Activated T-helper 1 cell treated with Interleukin-2 at 50 U/mL for 16 hours (primary cell): ENCODE data around the gene EWSR1.
A peak's percentile ranks its signal among the peaks of the same experiment; 100 is the strongest.

Experiments used
- DNase-seq: peaks from one replicate; pipeline ENCODE4 v3.0.0-alpha.2; 2020; ENCODE audit warnings: low read depth

EWSR1 gene

DNA sequence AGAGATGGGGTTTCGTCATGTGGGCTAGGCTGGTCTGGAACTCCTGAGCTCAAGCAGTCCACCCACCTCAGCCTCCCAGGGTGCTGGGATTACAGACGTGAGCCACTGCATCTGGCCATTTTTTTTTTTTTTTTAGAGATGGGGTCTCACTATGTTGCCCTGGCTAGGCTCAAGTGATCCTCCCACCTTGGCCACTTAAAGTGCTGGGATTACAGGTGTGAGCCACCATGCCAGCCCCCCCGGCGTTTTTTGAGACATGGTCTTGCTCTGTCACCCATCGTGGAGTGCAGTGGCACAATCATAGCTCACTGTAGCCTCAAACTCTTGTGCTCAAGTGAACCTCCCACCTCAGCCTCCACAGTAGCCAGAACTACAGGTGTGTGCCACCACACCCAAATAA lies 16.8 kb upstream of the EWSR1 start:
- DNase-seq: no peak

DNA sequence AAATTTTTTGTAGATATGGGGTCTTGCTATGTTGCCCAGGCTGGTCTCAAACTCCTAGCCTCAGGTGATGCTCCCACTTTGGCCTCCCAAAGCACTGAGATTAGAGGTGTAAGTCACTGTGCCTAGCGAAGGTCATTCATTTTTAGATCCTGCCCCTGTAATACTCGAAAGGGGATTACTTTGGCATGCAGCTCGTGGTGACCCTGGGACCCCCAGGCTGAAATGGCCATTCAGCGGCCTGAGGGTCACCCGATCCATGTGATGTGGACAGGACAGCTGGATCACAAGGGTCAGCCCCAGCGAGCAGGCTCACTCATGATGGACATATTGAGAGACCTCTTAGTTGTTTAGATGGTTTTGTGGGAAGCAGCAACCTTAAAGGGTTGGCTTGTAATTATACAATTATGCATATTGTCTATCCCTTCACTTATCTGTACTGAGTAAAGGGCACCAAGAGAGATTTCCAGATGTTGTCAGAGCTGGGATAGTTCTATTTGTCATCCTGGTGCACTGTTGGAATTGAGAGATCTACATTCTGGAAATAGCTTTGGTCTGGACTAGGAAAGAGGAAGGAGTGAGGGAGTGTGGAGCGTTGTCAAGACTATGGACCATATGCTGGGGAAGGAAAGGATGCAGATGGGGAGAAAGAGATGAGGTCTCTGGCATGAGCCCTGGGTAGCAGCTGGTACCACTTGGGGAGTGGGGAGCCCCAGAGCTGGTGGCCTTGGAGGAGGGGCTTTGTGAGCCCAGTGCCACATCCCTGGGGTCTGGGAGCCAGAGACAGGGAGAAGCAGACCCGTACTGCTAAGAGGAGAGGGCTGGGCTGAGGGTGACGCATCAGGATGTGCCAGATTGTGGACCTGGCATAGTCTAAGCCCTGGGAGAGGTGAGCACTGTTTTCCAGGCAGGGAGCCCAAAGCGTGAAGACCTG lies 15.8 kb upstream of the EWSR1 start:
- DNase-seq: no peak

DNA sequence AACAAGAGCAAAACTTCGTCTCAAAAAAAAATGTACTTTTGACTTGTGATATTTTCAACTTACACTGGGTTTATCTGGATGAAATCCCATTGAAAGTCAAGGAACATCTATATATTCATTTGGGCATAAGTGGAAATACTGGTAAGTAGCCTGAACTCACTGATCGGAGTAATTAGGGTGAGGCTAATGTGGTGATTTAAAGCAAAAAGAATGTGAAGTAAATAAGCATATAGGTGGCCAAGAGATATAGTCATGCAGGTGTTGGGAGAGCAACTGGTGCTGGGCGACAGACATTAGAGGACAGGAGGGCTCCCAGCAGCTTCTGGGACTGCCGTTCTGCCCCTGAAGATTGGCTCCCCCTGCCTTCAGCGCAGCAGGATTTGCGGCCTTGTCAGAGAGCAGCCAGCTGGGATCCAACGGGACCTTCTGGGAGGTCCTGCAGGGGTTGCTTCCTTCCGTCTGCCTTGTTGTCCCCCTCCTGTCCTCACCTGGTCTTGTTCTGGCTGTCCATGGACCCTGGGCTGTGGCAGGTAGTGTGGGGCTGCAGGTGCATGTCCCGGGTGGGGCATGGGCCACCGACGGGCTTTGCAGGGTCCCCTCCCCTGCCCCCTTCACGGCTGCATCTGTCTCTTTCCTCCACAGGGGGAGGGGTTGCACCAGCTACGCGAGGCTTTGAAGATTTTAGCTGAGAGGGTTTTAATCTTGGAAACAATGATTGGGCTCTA lies 14.3 kb upstream of the EWSR1 start:
- DNase-seq: no peak

DNA sequence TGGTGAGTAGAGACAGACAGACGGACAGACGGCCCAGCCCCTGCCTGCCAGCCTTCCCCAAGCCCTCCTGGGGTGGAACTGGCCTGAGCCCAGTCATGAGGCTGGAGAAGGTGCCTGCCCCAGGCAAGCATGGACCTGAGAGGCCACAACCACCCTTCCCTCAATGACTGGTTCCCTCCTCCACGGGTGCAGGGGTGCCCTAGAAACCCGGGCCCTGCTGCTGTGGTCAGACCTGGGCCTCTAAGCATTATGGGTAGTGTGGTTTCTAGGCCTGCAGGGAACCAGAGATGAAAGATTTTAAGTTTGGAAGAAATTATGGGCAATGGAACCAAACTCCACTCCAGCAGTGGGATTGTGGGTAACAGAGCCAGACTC lies 13.8 kb upstream of the EWSR1 start:
- DNase-seq: no peak

DNA sequence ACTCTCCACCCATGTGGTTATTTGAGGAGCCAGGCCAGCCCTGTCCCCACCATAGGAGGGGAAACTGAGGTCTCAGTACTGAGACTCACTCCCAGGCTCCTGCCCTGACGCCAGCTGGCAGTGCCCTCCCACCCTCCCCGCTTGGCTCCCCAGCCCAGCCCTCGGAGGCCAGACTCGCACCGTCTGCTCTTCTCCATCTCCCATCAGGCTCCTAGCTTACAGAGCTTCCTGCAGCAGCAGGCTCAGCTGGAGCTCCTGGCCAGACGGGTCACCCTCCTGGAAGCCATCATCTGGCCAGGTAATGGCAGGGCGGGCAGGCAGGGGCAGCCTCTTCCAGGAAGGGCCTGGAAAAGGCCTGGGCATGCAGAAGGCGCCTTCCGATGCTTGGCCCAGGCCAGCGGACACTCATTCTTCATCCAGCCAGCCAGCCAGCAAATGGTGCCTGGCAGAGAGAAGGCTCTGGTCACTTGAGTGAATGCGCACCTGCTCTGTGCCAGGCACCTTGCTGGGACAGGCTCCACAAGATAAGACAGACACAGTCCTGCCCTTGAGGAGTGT lies 12.9 kb upstream of the EWSR1 start:
- no peak for DNase-seq

DNA sequence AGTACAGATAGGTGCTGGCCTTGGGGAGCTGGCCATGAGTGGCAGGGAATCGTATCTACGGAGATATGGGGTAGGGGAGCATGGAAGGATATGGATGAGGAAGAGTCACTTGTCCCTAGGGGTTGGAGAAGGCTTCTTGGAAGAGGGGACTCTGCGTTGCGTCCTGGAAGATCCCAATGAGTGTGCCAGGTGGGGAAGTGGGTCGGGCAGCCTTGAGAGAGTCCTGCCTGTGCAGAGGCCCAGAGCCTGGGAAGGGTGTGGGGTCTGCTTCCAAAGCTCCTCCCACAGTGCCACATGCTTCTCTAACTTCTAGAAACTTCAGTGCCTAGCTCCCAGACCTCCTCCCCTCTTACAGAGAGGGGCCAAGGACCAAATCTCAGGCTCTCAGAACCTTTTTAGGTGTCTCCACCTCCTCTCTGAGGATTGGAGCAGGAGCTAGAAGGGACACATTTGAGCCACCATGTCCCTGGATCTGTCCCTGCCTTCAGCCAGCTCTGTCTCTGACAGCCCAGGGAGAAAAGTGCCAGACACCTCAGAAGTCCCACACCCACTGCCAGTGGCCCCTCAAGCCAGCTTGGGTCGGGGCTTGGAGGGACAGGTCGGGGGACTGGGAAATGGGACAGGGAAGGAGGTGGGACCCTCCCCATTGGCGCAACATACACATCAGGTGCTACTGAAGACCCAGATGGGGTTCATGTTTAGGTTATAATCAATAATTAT lies 11.3 kb upstream of the EWSR1 start:
- no peak for DNase-seq

DNA sequence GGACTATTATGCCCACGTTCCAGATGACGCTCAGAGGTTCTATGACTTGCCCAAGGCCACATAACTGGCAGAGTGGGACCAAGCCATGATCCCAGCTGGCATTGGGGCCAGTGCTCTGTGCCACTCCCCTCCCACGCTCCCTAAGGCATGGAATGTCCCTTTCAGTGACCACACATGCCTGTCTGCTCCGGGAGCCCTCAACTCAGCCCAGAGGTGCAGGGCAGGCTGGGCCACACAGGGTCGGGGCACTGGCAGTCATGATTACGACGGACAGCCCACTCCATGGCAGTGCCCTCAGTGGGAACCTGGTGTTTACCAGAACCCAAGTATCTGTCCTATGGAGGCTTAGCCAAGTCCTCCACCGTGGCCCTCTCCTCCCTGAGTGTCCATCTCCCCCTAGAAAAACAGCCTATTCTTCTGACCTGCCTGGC lies 10.3 kb upstream of the EWSR1 start:
- DNase-seq: no peak

DNA sequence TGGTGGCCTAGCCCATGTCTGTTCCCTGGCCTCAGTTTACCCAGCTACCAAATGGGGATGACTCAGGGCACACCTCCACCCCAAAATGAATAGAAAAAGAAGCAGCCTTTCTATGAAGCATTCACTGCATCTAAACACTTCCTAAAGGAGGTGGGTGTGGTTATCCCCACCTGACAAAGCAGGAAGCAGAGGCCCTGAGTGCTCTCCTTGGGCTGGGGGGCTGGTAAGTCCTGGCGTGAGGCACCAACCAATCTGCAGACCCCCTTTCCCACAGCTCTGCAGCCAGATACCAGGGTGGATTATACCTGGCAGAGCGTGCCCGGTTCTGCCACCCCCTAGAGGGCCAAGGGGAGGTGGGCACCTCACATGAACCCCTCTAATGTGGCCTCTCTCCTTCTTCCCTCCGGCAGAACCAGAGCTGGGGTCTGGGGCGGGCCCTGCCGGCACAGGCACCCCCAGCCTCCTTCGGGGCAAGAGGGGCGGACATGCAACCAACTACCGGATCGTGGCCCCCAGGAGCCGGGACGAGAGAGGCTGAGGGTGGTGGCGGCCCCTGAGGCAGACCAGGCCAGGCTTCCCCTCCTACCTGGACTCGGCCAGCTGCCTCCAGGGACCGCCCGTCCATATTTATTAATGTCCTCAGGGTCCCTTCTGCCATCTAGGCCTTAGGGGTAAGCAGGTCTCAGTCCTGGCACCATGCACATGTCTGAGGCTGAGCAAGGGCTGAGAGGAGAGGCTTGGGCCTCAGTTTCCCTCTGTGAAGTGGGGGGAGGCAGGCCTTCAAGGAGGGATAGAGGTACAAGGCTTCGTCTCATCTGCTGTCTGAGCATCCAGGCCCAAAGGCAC lies 9.4 kb upstream of the EWSR1 start:
- no peak for DNase-seq

DNA sequence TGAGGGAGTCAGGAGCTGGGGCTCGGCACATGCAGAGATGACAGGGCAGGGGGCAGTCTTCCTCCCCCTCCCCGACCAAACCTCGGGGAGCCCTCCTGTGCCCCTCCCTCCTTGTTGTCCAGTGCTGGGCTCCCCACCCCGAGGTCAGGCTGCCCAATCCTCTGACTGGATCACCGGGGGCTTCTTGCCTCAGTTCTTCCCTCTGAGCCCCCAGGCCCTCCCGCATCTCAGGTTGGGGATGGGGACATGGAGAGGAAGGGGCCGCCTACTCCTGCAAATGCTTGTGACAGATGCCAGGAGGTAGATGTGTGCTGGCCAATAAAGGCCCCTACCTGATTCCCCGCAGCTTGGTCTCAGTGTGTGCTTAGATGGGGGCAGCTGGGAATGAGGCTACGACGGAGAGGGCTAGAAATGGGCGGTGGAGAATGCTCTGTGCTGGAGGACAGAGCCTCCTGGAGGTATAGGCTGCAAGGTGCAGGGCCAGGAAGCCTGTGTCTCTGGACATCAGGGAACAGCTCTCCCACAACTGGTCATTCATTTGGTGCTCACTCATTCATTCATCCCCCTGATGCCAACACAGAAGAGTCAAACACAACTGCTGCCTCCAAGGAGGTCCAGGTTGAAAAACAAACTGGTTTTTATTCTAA lies 8.7 kb upstream of the EWSR1 start:
- DNase-seq: no peak

DNA sequence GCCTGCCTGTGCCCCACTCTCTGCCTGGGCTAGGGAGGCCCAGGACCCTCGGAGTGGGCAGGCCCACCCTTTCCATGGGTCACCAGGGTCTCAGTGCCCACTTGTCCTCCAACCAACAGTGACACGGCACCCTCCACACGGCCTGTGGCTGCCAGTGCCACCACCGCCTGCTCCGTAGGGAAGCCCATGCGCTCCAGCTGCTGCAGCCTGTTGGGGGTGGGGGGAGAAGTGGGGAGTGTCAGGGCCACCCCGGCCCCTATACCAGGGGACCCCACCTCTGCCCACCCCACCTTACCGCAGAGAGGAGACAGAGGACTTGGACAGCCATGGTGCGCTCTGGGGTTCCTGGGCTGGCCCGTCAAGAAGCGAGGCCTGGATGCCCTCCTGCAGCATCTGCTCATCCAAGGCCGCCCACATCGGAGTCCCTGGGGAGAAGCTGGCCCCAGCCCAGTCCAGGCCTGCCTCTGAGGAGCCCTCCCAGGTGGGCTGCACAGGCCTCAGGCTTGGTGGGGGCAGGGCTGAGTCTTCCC lies 8.0 kb upstream of the EWSR1 start:
- no peak for DNase-seq

DNA sequence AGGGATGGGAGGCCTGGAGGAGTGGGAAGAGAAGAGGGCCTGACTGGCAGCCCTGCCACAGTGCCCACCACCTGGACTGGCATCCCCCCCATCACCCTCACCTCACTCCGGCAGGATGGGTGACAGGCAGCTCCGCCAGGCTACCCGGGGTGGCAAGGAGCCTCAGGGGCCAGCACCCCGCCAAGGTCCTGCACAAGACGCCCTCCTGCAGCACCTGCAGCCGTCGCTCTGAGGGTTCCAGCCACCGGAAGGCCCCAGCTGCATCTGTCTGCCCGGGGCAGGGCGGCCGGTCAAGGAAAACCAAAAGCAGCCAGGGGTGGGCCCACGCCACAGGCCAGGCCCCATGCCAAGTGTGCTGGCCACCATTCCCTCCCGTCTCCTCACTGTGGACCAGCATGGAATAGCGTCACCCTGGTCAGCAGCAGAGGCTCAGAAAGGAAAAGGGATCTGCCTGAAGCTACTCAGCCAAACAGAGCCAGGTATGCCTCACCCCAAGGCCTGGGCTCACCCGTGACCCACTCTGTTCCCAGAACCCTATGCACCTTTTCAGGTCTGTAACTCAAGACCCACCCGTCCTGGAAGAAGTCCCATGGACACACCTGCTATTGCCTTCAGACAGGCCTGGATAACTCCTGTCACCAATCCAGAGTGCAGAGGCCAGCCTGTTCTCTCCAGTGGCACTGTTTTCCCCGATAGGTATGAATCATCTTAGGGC lies 7.3 kb upstream of the EWSR1 start:
- no peak for DNase-seq

DNA sequence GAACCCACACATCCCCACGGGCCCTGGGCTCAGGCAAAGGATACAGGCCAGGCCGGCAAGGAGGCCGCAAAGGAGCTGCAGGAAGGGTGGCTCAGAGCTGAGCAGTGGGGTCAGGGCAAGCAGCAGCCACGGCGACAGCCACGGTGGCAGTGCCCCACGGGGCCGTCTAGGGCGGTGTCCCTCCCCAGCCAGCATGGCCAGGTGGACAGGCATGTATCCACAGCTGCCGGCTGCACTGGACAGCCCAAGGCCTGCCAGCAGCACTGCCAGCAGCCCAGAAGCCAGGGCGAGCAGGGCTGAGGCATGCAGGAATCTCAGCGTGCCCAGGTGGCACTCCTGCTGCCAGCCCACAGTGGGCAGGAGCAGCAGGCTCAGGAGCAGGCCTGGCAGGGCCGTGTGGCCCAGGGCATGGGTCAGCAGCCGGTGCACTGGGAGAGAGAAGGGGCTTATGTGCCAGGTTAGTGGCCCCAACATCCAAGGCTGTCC lies 4.2 kb upstream of the EWSR1 start:
- no peak for DNase-seq

DNA sequence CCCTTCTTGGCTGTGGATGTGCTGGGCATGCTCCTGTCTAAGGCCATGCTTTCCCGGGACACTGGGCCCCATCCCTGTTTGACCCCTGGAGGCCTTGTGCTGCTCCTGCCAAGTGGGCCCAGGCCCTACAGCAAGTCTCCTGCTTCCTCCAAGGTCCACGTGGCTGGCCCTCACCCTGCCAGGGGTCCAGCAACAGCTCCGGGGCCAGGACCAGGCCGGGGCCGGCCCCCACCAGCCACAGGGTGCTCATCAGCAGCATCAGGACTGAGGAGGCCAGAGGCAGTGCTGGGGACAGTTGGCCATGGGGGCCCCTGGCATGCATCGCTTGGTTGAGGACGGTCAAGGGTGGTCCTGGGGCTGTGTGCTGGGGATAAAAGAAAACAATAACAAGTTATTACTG lies 2.8 kb upstream of the EWSR1 start:
- no peak for DNase-seq

DNA sequence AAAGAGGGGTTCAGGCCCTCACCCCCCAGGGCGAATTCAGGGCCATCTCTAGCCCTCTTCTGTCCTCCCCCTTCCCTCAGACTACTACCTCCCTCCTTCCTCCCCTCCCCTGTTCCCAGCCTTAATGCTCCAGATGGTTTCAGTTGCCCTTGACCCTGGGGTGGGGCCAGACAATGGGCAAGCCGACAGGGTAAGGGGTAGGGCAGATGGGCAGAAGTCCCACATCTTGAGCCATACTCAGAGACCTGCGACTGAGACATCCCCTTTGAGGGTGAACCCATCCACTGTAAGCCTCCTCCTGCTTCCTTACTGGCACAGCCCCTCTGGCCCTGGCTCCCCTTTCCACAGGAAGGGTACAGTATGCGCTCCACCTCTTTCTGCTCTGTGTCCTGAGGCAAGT lies 2.1 kb upstream of the EWSR1 start:
- no peak for DNase-seq

DNA sequence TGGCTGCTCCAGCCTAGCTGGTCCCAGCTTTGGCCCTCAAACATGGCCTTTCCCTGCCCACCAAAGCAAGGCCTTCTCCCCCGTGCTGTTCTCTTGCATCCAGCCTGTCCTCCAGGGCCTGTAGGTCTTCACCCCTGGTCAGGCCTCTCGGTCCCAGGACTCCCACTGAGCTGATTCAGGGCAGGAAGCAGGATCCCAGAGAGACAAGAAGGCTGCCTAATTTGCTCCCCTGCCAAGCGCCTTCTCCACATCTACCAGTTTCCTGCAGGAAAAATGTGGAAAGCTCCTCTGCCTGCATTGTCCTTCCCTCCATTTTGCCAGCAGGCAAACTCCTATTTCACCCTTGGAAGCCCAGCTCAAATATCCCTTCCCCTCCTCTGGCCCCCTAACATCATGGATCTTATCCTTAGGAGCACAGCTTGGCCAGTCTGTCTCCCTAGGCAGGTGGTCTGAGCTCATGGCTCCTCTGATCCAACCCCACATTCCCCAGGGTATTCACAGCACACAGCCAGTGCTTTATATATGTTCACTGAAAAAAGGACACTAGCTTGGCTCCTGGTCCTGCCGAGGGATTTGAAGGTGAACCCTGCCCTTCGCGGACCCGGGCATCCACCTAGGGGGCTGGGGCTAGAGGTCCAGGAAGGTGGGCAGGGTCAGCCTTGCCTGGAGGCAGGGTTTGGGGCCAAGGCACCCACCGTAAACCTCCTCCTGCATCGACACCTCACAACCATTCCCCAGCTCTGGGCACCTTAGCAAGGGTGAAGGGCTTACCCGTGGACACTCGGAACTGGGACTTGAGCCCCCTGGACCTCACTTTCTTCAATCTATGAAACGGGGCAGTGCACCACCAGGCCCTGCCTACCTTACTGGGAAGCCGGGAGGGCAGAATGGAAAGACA lies 1.3 kb upstream of the EWSR1 start:
- no peak for DNase-seq

DNA sequence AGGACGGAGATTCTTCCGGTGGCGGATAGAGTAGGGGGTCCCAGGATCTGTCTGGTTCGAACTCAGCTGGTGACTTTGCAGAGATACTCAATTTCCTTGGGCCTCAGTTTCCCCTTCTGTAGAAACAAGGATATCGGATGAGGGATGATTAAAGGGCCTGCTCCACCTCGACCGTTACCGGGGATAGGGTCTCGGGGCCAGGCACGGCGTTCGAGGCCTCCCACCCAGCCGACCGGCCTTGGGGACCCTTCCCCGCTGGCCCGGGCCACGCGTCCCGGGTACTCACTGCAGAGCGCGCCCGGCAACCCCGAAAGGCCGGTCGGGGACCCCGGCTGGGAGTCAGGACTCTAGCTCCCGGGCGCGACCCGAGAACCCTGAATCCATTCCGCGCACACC lies 608 bp upstream of the EWSR1 start:
- no peak for DNase-seq

DNA sequence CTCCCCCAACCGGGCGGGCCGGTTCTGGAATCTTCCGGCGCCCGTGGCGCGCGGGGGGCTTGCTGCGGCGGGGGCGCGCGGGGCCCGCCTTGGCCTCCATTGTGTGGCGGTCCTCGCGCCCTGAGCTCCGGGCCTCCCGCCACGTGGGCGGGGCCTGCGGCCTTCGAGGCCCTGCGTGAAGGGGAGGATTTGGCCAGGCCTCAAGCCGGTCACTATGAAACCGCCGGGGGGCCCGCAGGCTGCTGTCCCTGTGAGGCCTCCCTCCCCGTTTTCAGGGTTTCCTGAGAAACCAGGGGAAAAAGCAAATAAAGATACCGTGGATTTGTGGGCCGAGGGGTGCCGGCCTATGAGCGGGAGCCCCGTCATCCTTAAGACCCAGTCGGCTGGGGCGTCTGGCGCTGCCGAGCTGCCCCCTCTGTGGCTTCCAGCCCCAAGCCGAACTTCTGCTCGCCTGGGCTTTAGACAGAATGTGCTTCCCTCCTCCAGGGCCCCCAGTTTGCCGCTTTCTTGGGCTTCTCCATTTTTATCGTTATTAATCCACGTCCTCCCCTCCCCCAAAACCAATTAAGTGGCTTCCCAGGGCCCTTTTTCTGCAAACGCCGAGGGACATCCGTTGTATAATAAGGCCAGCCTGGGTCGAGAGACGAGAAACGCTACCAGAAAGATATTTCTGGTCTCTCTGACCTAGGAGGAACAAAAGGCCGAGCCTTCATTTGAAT lies 602 bp downstream of the EWSR1 start:
- peak; percentile 10 for DNase-seq

DNA sequence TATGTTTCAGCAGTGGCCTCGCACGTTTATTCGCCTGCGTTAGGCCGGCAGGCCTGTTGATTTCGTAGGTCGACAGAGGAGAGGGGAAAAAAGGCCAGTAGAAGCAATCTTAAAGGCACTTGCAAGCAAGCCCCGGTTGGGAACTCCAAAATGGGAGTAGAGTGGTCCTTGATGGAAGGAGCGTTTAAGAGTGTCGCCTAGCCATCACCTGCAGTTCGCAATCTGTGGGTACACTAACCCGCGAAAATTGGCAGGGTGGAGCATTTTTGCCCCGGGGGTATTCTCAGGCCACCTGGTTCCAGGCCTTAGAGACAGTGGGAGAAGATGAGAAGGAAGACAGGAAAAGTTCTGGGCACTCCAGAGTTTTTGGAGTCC lies 1.1 kb downstream of the EWSR1 start:
- no peak for DNase-seq
